Endodermal cell (in vitro differentiated cells): ENCODE data around the gene CELA1. TPM values are rescaled to one million over a fixed set of nuclear protein-coding genes. Genes with fewer than 3 reads are reported as not detected.

Experiments used
- DNase-seq: peaks from one replicate; pipeline ENCODE4 v3.0.0-alpha.2; 2017
- H3K27ac ChIP-seq: 2 replicates; pipeline ENCODE4 v1.5.1; 2013; ENCODE audit warnings: mild to moderate bottlenecking, low read depth, low read length, moderate library complexity
- H3K27me3 ChIP-seq: 2 replicates; pipeline ENCODE4 v1.6.1; 2013; ENCODE audit warnings: mild to moderate bottlenecking, low read length, moderate library complexity; ENCODE audit not compliant: insufficient read depth, control insufficient read depth, poor library complexity, severe bottlenecking
- H3K36me3 ChIP-seq: 2 replicates; pipeline ENCODE4 v1.7.0; 2013; ENCODE audit warnings: mild to moderate bottlenecking, low read length, moderate library complexity; ENCODE audit not compliant: control insufficient read depth, insufficient read depth
- H3K4me1 ChIP-seq: one replicate; pipeline ENCODE4 v1.7.0; 2013; ENCODE audit warnings: low read length; ENCODE audit not compliant: control insufficient read depth, insufficient read depth
- H3K4me3 ChIP-seq: 2 replicates; pipeline ENCODE4 v1.5.1; 2013; ENCODE audit warnings: mild to moderate bottlenecking, low read length, moderate library complexity
- H3K9ac ChIP-seq: 2 replicates; pipeline ENCODE4 v1.6.1; 2013; ENCODE audit warnings: mild to moderate bottlenecking, low read length, moderate library complexity; ENCODE audit not compliant: poor library complexity, severe bottlenecking; ENCODE audit errors: extremely low read depth
- H3K9me3 ChIP-seq: 2 replicates; pipeline ENCODE4 v1.6.1; 2013; ENCODE audit warnings: mild to moderate bottlenecking, low read length, moderate library complexity; ENCODE audit not compliant: control insufficient read depth
- H3K27ac Mint-ChIP-seq: 2 replicates; pipeline ENCODE4 v1.8.0; 2020; ENCODE audit warnings: mixed read lengths
- H3K27me3 Mint-ChIP-seq: 2 replicates; pipeline ENCODE4 v1.8.0; 2021; ENCODE audit warnings: mild to moderate bottlenecking, mixed read lengths; ENCODE audit not compliant: insufficient read depth
- H3K36me3 Mint-ChIP-seq: 2 replicates; pipeline ENCODE4 v1.8.0; 2020; ENCODE audit warnings: low read depth, mixed read lengths
- H3K4me1 Mint-ChIP-seq: 2 replicates; pipeline ENCODE4 v1.8.0; 2020; ENCODE audit warnings: mixed read lengths
- H3K4me3 Mint-ChIP-seq: 2 replicates; pipeline ENCODE4 v1.8.0; 2020; ENCODE audit warnings: mild to moderate bottlenecking, moderate library complexity, mixed read lengths
- H3K9me3 Mint-ChIP-seq: 2 replicates; pipeline ENCODE4 v1.8.0; 2020; ENCODE audit warnings: mild to moderate bottlenecking, mixed read lengths
- CTCF ChIP-seq: fragments of 200-600 bp; sonication (generic); conservative IDR thresholded peaks from 2 replicates; pipeline ENCODE4 v1.5.0; 2021; ENCODE audit warnings: antibody characterized with exemption, mild to moderate bottlenecking
- WGBS, 2 experiments: methylation state at CpG; one replicate each; pipeline versions ENCODE4 v1.1.5 to v1.1.7; 2013; ENCODE audit warnings: missing lambda C conversion rate in 2 of 2, mixed read lengths in 1 of 2; ENCODE audit not compliant: insufficient coverage in 1 of 2, insufficient read length in 1 of 2; 5-methylcytosine and 5-hydroxymethylcytosine counted together
- total RNA-seq, 2 donors: library from RNA; stranded (reverse); fragmentation: NEBNext Ultra II Directional in 1 of 2; extraction: Animal tissue kit (Norgen Biotek cat#: 25700) in 1 of 2; gene quantifications; 2 replicates in 1 of 2; 3 replicates in 1 of 2; pipeline ENCODE4 v1.2.1, GENCODE V29; 2021

The CELA1 gene
- total RNA-seq, 2 donors from 2014 or later, result not detected

- H3K27me3 Mint-ChIP-seq, result no peaks in the 10 kb centered on the region
- H3K9me3 Mint-ChIP-seq, result no peaks in the 10 kb centered on the region
- H3K4me3 Mint-ChIP-seq, result no peak overlapping the region
- no peak overlapping the region for H3K4me3 ChIP-seq
- TF ChIP-seq CTCF, result no peak
- H3K27ac ChIP-seq, result no peak overlapping the region
- no peaks in the 10 kb centered on the region for H3K27me3 ChIP-seq
- no peak overlapping the region for H3K27ac Mint-ChIP-seq
- DNase-seq, result no peak
- peaks cover 21% of the 10 kb centered on the region for H3K4me1 ChIP-seq
- no peak overlapping the region for H3K9ac ChIP-seq
- WGBS, 2 experiments, result 92 to 96% methylated on average over 7 of the region's 7 CpGs
- peaks cover 17% of the 10 kb centered on the region for H3K36me3 ChIP-seq
- H3K9me3 ChIP-seq, result no peaks in the 10 kb centered on the region
- H3K4me1 Mint-ChIP-seq, result peaks cover 34% of the 10 kb centered on the region
- H3K36me3 Mint-ChIP-seq, result peaks cover 23% of the 10 kb centered on the region
Measured at GRCh38 chr12:51382173-51382572, 35.7 kb upstream of the CELA1 start.

- no peaks in the 10 kb centered on the region for H3K27me3 ChIP-seq
- Mint-ChIP-seq H3K27me3 (no peaks in the 10 kb centered on the region), H3K27ac (no peak overlapping the region), H3K4me1 (peaks cover 29% of the 10 kb centered on the region), H3K36me3 (peaks cover 27% of the 10 kb centered on the region), H3K4me3 (no peak overlapping the region), H3K9me3 (no peaks in the 10 kb centered on the region)
- H3K36me3 ChIP-seq, result peaks cover 22% of the 10 kb centered on the region
- H3K9me3 ChIP-seq, result no peaks in the 10 kb centered on the region
- TF ChIP-seq CTCF, result no peak
- peaks cover 16% of the 10 kb centered on the region for H3K4me1 ChIP-seq
- no peak overlapping the region for H3K4me3 ChIP-seq
- WGBS, 2 experiments, result 50 to 82% methylated on average over 2 to 5 of the region's 5 CpGs
- no peak for DNase-seq
- H3K9ac ChIP-seq, result no peak overlapping the region
- no peak overlapping the region for H3K27ac ChIP-seq
Measured at GRCh38 chr12:51381226-51382079, 35.0 kb upstream of the CELA1 start.

- H3K36me3 ChIP-seq, result peaks cover 22% of the 10 kb centered on the region
- H3K4me3 ChIP-seq, result no peak overlapping the region
- H3K4me1 Mint-ChIP-seq, result peaks cover 26% of the 10 kb centered on the region
- no peaks in the 10 kb centered on the region for H3K9me3 Mint-ChIP-seq
- no peaks in the 10 kb centered on the region for H3K27me3 Mint-ChIP-seq
- H3K36me3 Mint-ChIP-seq, result peaks cover 35% of the 10 kb centered on the region
- DNase-seq, result no peak
- peaks cover 9% of the 10 kb centered on the region for H3K4me1 ChIP-seq
- no peak overlapping the region for H3K27ac ChIP-seq
- H3K27ac Mint-ChIP-seq, result no peak overlapping the region
- WGBS, 2 experiments, result 94 to 95% methylated on average over 9 to 11 of the region's 11 CpGs
- no peaks in the 10 kb centered on the region for H3K27me3 ChIP-seq
- no peak overlapping the region for H3K9ac ChIP-seq
- TF ChIP-seq CTCF, result no peak
- H3K4me3 Mint-ChIP-seq, result no peak overlapping the region
- no peaks in the 10 kb centered on the region for H3K9me3 ChIP-seq
Measured at GRCh38 chr12:51379571-51379970, 33.1 kb upstream of the CELA1 start.
